Neuron (in vitro differentiated cells): ENCODE data around the gene CCNJL.

Source experiments
- H2AFZ ChIP-seq: one replicate; pipeline ENCODE4 v1.6.1; 2013; ENCODE audit warnings: low read depth, mild to moderate bottlenecking, inconsistent platforms, low read length, moderate library complexity
- H3K27me3 ChIP-seq: one replicate; pipeline ENCODE4 v1.6.1; 2013; ENCODE audit warnings: low read length; ENCODE audit not compliant: insufficient read depth
- H3K36me3 ChIP-seq: one replicate; pipeline ENCODE4 v1.6.1; 2013; ENCODE audit warnings: low read length; ENCODE audit not compliant: insufficient read depth
- H3K4me1 ChIP-seq: one replicate; pipeline ENCODE4 v1.6.1; 2013; ENCODE audit warnings: low read length; ENCODE audit not compliant: insufficient read depth
- H3K4me3 ChIP-seq: 2 replicates; pipeline ENCODE4 v1.5.1; 2013; ENCODE audit warnings: mild to moderate bottlenecking, low read length, moderate library complexity
- H3K9me3 ChIP-seq: one replicate; pipeline ENCODE4 v1.6.1; 2013; ENCODE audit warnings: low read length

The CCNJL gene

GRCh38 chr5:160210606-160211005 lies 101.8 kb downstream of the CCNJL start:
- Histone ChIP-seq H3K9me3 (no peaks in the 10 kb centered on the region), H2AFZ (no peak overlapping the region), H3K4me1 (peaks cover 11% of the 10 kb centered on the region), H3K36me3 (no peaks in the 10 kb centered on the region), H3K27me3 (no peaks in the 10 kb centered on the region), H3K4me3 (no peak overlapping the region)

- Histone ChIP-seq H3K36me3 (no peaks in the 10 kb centered on the region), H3K4me1 (peaks cover 11% of the 10 kb centered on the region), H3K9me3 (no peaks in the 10 kb centered on the region), H3K27me3 (no peaks in the 10 kb centered on the region), H3K4me3 (no peak overlapping the region), H2AFZ (no peak overlapping the region)
These were observed 102.4 kb downstream of the CCNJL start for GRCh38 chr5:160209917-160210316.

GRCh38 chr5:160207061-160207460 lies 105.3 kb downstream of the CCNJL start:
- H3K4me3 ChIP-seq = no peak overlapping the region
- no peaks in the 10 kb centered on the region for H3K36me3 ChIP-seq
- no peaks in the 10 kb centered on the region for H3K27me3 ChIP-seq
- H2AFZ ChIP-seq = no peak overlapping the region
- no peaks in the 10 kb centered on the region for H3K9me3 ChIP-seq
- peaks cover 11% of the 10 kb centered on the region for H3K4me1 ChIP-seq
